Esophagus squamous epithelium (tissue), 5 donors: Measurements from ENCODE around the gene ZNF521. TPM values are rescaled to one million over a fixed set of nuclear protein-coding genes. Genes with fewer than 3 reads are reported as not detected.

ENCODE experiments used
- DNase-seq: peaks from one replicate; lab custom pipeline; 2025; lab: John Stamatoyannopoulos, UW
- H3K27ac ChIP-seq, 4 donors: fragments of 200-600 bp; sonication (generic); one replicate each; pipeline ENCODE4 v1.5.1; 2016 to 2019; ENCODE audit warnings: mild to moderate bottlenecking in 1 of 4
- H3K27me3 ChIP-seq, 4 donors: fragments of 200-600 bp; sonication (generic); 1 replicate in 3 of 4; 2 replicates in 1 of 4; pipeline versions ENCODE4 v1.5.1 to v1.6.0; 2017 to 2021; ENCODE audit warnings: antibody characterized with exemption in 1 of 4
- H3K36me3 ChIP-seq, 3 donors: fragments of 200-600 bp; sonication (generic); one replicate each; pipeline ENCODE4 v1.5.1; 2016 to 2019
- H3K4me1 ChIP-seq, 3 donors: fragments of 200-600 bp; sonication (generic); one replicate each; pipeline ENCODE4 v1.5.1; 2017 to 2019
- H3K4me3 ChIP-seq, 4 donors: fragments of 200-600 bp; sonication (generic); 1 replicate in 3 of 4; 2 replicates in 1 of 4; pipeline ENCODE4 v1.5.1; 2016 to 2019; ENCODE audit warnings: mild to moderate bottlenecking in 2 of 4, moderate library complexity in 1 of 4
- H3K9me3 ChIP-seq, 3 donors: fragments of 200-600 bp; sonication (generic); one replicate each; pipeline ENCODE4 v1.5.1; 2016 to 2019
- POLR2A ChIP-seq, 4 donors: fragments of 450-650 bp; IDR thresholded peaks; one replicate each; pipeline ENCODE4 v1.6.1; 2017; ENCODE audit warnings: antibody characterized with exemption in 4 of 4, mild to moderate bottlenecking in 4 of 4, moderate library complexity in 3 of 4
- WGBS, 2 donors: methylation state at CpG; one replicate each; pipeline ENCODE4 v1.1.5; 2018; 5-methylcytosine and 5-hydroxymethylcytosine counted together
- intact Hi-C: fragments of 100-400 bp; cut with DNase I; formaldehyde crosslinking; loops from one replicate; pipeline ENCODE4 v1.15.0; 2022
- total RNA-seq, 4 donors: library from RNA; depleted of rRNA; stranded (reverse); fragments of >200 nt; gene quantifications; one replicate each; pipeline ENCODE4 v1.1.0, GENCODE V29; 2016
- TF ChIP-seq, protein P1 (sequence below), 6 experiments: fragments of 450-650 bp in 4 of 6; fragments of 200-600 bp in 2 of 6; sonication (generic) in 2 of 6; IDR thresholded peaks; one replicate each; pipeline ENCODE4 v1.5.1; 2016 to 2019; ENCODE audit warnings: antibody characterized with exemption in 6 of 6, mild to moderate bottlenecking in 4 of 6, moderate library complexity in 4 of 6
- donor health status: DM: yes; HTN: yes; CAD: no.

The ZNF521 gene
- total RNA-seq, 4 donors from 2014 or later = 0.68 to 11.3 (median 4.7) TPM

DNA sequence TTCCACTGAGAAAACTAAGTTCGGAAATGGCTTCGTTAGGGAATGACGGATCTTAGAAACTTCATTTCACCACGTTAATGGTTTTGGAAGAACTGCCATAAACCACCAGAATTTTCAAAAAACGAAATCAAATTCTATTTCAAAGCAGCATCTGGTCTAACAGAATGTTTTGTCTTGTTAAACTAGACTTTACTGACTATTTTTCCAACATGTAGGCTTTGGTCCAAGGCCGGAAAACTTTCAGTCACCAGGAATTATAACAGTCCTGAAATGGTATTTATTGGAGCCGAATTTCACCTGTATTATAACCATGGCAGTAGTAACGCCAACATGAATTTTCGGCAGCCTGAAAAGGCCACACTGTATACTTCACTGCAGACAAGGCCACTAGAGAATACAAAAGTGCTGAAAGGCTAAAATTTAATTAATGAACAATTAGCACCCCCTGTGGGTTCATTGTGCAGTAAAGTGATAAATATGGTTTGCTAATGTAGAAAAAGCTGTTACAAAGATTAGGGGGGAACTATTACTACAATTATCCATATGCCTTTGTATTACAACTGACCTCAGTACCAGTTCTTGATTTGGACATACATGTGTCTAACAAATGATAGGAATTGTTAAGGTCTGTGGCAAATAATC, 116.4 kb downstream of the ZNF521 start:
- Histone ChIP-seq H3K4me3 (no peak overlapping the region), H3K4me1 (peaks cover 0 to 23% (median 4%) of the 10 kb centered on the region in 3 donors), H3K36me3 (no peaks in the 10 kb centered on the region), H3K27me3 (no peaks in the 10 kb centered on the region), H3K9me3 (no peaks in the 10 kb centered on the region), H3K27ac (peak overlapping the region in 3 of 4 donors; percentile 28 to 59 (median 31))
- TF ChIP-seq POLR2A (IDR thresholded peaks at IDR 0.05) = no peak
- TF ChIP-seq, protein P1, sequence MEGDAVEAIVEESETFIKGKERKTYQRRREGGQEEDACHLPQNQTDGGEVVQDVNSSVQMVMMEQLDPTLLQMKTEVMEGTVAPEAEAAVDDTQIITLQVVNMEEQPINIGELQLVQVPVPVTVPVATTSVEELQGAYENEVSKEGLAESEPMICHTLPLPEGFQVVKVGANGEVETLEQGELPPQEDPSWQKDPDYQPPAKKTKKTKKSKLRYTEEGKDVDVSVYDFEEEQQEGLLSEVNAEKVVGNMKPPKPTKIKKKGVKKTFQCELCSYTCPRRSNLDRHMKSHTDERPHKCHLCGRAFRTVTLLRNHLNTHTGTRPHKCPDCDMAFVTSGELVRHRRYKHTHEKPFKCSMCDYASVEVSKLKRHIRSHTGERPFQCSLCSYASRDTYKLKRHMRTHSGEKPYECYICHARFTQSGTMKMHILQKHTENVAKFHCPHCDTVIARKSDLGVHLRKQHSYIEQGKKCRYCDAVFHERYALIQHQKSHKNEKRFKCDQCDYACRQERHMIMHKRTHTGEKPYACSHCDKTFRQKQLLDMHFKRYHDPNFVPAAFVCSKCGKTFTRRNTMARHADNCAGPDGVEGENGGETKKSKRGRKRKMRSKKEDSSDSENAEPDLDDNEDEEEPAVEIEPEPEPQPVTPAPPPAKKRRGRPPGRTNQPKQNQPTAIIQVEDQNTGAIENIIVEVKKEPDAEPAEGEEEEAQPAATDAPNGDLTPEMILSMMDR (IDR thresholded peaks at IDR 0.05) = no peak
- intact Hi-C loops = no loop called here
- 57 to 61% methylated on average over 9 of the region's 9 CpGs for WGBS, 2 donors
- no peak for DNase-seq

DNA sequence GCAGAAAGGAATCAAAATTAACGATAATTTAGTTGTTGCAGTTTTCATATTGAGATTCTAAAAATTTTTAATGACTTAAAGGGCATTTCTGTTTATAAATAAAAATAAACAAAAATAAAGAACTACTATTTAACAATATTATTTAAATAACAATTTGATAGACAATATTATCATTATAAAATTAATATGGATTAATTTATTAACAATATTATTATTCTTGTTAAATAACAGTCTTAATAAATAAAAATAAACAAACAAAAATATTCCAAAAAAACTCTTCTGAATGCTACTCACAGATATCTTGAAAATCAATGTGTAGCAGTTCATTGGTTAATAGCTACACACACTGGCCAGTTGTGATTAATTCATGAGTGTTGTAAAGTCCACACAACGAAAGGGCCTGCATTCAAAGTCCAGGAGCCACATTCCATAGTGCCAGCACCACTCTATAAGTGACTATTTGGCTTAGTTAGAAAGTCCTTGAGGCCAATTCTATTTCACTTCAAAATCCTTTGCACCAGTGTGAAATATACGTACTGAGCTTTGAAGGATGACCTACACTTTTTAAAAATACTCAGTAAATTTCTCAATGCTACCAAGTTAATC, 117.1 kb downstream of the ZNF521 start:
- DNase-seq = no peak
- TF ChIP-seq, protein P1 (IDR thresholded peaks at IDR 0.05) = no peak
- TF ChIP-seq POLR2A (IDR thresholded peaks at IDR 0.05) = no peak
- intact Hi-C loops = no loop called here
- H3K4me3 ChIP-seq = no peak overlapping the region
- no peaks in the 10 kb centered on the region for H3K36me3 ChIP-seq
- H3K27me3 ChIP-seq = no peaks in the 10 kb centered on the region
- peak overlapping the region in 3 of 4 donors; percentile 31 to 59 (median 40) for H3K27ac ChIP-seq
- 67 to 83% methylated on average over 3 of the region's 3 CpGs for WGBS, 2 donors
- H3K4me1 ChIP-seq = peaks cover 0 to 30% (median 8%) of the 10 kb centered on the region in 3 donors
- H3K9me3 ChIP-seq = no peaks in the 10 kb centered on the region

DNA sequence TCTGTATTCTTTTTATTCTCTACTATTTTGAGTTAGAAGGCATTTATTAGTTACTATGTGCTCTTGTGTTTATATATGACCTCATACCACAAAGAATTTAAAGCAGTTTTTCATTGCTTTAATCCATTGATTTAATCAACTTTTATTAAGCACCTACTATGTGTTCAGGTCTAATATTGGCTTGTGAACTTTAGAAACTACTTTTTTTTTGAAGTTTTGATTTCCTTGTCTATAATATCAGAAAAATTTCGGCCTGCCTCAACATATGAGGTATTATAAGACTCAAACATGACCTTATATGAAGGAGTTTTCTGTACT, 117.7 kb downstream of the ZNF521 start:
- intact Hi-C loops = no loop called here
- Histone ChIP-seq H3K36me3 (no peaks in the 10 kb centered on the region), H3K27ac (peak overlapping the region; percentile 24 to 66 (median 50)), H3K9me3 (no peaks in the 10 kb centered on the region), H3K4me3 (peak overlapping the region in 1 of 4 donors; percentile 32), H3K4me1 (peaks cover 0 to 34% (median 8%) of the 10 kb centered on the region in 3 donors), H3K27me3 (no peaks in the 10 kb centered on the region)
- no peak for DNase-seq
- TF ChIP-seq, protein P1 (IDR thresholded peaks at IDR 0.05) = no peak
- TF ChIP-seq POLR2A (IDR thresholded peaks at IDR 0.05) = no peak
- 68 to 87% methylated on average over 1 of the region's 1 CpG for WGBS, 2 donors

DNA sequence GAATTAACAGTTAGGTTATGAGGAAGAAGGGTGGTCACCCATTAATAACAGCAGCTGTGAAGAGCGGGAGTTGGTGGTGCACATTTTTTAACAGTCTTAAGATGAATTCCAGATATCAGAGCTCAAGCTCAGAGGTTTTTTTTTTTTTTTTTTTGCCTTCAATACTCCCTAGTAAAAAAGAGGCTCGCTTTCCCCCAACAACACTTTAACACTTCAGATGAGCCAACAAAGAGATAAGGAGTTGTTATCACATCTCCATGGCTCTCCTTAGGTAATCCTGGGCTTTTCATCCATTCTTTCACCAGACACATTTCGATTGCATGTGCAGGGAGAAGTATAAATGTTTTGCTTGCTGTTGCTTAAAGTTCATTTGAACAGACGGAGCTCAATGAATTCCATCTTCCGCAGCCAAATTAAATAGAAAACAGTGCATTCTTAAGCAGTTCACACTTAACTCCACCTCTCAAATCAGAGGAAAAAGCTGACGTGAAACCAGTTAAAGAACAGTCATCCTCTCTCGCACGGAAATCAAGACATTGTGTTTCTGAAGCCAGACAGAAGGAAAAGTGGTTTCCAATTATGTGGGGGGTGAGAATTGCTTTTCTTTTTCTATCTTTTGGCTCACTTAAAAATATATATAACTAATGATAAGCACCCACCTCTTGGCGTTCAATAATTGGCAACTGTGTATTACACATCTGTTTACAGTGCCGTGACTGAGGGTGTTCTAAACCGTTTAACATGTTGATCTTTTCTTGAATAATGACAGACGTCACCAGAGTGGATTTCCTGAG, 118.2 kb downstream of the ZNF521 start:
- Histone ChIP-seq H3K9me3 (no peaks in the 10 kb centered on the region), H3K4me3 (peak overlapping the region in 1 of 4 donors; percentile 32), H3K36me3 (no peaks in the 10 kb centered on the region), H3K27me3 (no peaks in the 10 kb centered on the region), H3K27ac (peak overlapping the region; percentile 24 to 66 (median 50)), H3K4me1 (peaks cover 0 to 40% (median 8%) of the 10 kb centered on the region in 3 donors)
- DNase-seq = no peak
- WGBS, 2 donors = 30 to 36% methylated on average over 12 of the region's 12 CpGs
- TF ChIP-seq, protein P1 (IDR thresholded peaks at IDR 0.05) = no peak
- no peak for TF ChIP-seq POLR2A (IDR thresholded peaks at IDR 0.05)
- intact Hi-C loops = no loop called here

DNA sequence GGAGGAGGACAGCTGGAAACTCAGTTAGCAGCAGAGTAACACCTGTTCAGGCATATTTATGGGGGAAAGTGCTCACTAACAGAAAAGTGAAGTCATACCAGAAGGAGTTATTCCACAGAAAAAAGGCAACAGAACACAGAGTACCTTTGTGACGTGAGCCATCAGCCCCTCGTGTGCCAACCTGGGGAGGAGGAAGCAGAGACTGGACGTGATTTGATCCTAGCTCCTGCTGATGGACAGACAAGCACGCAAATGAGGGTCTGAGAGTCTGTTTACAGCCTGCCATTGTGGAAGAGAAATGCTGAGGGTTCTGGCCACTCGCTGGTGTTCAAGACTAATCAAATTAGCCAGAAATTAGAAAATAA, 120.7 kb downstream of the ZNF521 start:
- DNase-seq = no peak
- H3K27ac ChIP-seq = peak overlapping the region; percentile 33 to 71 (median 59)
- intact Hi-C loops = no loop called here
- no peaks in the 10 kb centered on the region for H3K27me3 ChIP-seq
- H3K36me3 ChIP-seq = peaks cover 0 to 5% (median 0%) of the 10 kb centered on the region in 3 donors
- TF ChIP-seq POLR2A (IDR thresholded peaks at IDR 0.05) = no peak
- TF ChIP-seq, protein P1 (IDR thresholded peaks at IDR 0.05) = no peak
- H3K4me3 ChIP-seq = peak overlapping the region in 1 of 4 donors; percentile 29
- WGBS, 2 donors = 45 to 65% methylated on average over 5 of the region's 5 CpGs
- H3K9me3 ChIP-seq = no peaks in the 10 kb centered on the region
- peaks cover 0 to 44% (median 8%) of the 10 kb centered on the region in 3 donors for H3K4me1 ChIP-seq
